Fibroblast of skin of right quadriceps (primary cell): ENCODE data around the gene UBE2H.
"Not testable (repeated sequence)": the region's sequence is repeated elsewhere in the genome, so short reads cannot be mapped to it uniquely, and the experiment has no call there.

Experiments
- DNase-seq: peaks from one replicate; pipeline ENCODE4 v3.0.0-alpha.2; 2013

The UBE2H gene

DNA sequence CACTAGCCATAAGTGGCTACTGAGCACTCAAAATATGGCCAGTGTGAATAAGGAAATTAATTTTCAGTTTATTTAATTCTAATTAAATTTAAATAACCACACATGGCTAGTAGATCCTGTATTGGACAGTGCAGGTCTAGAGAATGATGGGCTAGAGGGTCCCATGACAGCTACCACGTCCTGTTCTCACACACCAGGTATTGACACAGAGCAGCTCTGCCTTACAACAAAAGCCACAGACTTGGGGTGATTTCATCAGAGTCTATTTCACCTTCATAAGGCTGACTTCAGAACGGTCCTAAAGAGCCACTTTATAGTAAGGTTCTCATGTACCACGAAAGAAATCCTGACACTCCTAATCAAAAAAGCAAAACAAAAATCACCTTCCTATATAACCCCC, 111.3 kb downstream of the UBE2H start:
- DNase-seq = no peak

DNA sequence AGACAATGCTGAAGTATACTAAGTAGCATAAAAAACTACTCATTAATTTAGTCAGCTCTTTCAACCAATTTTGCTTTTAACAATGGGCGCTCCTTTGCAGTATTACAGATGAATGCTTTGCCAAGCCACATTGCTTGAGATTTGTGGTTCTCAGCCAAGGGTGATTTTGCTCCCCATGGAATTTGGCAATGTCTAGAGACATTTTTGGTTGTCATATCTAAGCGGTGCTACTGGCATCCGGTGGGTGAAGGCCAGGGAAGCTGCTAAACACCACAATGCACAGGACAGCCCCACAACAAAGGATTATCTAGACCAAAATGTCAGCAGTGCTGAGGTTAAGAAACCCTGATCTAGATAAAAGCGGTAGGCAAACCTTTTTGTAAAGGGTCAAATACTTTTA, 112.0 kb downstream of the UBE2H start:
- no peak for DNase-seq

DNA sequence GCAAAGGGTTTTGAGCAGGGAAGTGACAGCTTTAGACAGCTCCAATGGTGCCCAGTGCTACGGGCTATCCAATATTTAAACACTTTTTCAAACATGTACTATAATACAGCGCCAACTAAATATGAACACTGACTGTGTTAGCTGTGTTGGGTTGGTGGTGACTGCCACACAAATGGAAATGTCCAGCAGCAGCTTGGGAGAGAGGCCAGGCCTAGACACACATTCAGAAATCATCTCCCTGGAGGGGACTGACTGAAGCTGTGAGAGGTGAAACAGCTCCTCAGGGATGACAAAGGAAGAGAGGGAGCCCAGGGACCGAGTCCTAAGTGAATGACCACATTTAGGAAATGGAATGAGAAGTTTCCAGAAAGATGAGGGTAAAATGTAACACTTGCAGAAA, 115.8 kb downstream of the UBE2H start:
- no peak for DNase-seq

DNA sequence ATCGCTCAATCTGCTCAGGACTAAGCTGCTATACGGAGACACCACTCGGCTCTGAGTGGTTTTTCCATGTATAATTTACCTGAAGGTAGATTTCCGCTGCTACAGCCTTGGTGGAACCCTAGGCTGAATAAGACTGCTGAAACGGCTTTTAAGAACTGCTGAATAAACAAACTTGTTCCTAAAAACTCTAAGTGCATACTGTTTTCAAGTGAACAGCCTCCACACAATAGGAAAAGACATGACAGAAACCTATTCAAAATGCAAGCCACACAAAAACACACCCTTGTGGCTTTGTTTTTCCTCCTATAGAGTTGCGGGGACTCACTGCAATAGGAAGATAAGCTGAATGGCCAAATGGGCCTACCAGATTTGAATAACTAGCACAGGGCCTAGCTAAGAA, 117.2 kb downstream of the UBE2H start:
- DNase-seq = no peak

DNA sequence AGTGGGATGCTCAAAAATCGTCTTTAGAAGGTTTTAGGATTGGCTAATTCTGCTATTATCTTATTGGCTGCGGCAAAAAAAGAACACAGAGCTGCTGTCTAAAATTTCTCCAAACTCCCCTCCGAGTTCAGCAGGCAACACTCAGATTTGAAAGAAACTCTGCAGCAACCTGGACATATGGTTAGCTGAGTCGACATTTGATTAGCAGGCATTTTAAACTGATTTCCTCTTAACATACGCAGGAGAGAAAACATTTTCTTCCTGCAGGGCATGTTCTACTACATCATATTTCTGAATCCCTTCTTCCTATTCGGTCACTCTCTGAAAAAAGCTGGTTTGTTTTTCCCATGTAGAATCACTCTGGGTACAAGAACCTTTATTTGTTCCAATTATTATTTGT, 119.4 kb downstream of the UBE2H start:
- DNase-seq = not testable (repeated sequence)

DNA sequence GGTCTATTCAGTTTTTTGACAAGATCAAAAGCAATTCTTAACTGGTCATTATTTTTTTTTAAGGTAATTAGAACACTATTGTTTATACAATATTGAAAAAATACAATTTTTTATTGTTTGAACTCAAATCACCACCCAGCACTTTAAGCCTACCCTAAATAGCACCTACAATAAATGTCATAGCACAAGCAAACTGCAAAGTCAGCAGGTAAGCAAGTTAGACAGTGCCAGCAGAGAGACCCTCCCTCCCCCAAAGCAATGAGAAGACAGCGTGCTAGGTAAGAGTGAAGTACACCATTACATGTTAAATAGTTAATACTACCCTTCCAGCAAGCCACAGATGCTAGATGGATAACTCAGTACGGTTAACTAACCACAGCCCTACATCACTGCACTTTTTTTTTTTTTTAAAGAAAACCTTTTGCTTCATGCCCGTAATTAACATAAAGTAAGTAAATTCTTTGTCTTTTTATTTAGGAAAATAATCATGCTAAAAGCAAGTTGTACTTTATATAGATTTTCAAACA, 120.0 kb downstream of the UBE2H start:
- no peak for DNase-seq

DNA sequence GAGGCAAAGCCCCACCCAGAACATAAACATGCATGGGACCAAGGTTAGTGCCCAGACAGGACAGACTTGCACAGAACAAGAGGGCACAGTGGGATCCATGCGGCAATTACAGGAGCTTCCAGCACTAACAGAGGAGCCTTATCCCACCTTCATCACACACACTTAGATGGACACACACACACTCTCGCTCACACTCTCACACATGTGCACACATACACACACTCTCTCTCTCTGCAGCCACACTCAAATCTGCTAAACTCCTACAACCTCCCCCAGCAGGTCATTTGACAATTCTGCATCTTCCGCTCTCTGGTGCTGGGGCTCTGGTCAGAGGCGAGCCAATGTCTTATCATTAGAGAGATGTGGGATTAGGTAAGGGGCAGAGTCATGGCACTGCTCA, 120.5 kb downstream of the UBE2H start:
- no peak for DNase-seq

DNA sequence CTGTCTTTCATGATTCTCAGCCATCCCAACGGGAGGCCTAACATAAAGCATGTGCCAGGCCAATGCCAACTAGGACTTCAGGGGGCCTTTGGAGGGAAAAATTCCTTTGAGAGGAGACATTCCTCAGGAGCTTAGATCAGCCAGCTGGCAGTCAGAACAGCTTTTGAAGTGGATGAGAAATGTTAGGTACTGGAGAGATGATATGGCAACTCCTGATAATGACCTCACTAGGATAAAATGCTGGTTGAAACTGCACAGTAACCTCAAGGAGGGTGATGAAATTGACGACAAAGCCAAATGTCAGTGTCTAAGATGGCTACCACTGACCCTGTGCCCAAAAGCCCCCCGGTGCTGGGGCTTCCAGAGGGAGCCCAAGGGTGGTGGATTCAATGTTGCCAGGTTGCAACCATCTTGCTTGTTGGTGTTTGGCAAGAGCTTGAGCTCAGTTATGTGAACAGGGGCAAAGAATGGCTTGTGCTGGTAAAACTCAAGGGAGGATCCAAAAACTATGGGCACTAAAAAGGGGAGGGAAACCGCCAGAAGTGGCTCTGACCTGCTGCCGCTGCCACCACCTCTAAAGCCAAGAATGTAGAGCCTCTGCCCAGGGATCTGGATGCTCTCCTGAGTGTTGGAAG, 121.2 kb downstream of the UBE2H start:
- DNase-seq = peak; percentile 93

DNA sequence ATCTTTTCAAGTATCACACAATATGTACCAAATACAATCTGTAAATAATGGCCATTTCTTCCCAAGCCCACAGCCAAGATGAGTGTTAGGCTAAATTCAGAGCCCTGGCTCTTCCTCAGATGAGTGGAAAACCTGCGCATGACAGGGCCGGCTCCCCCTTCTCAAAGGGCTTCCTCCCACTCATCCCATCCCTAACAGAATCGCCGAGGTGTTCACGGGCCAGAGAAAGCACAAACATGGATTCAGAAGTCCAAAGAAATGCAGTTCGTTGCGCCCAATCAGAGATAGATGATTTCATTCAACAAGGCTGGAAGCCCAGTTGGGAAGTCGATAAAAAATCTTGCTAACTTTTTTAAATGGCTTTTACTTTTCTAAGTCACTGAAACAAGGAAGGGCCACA, 121.8 kb downstream of the UBE2H start:
- DNase-seq = no peak

DNA sequence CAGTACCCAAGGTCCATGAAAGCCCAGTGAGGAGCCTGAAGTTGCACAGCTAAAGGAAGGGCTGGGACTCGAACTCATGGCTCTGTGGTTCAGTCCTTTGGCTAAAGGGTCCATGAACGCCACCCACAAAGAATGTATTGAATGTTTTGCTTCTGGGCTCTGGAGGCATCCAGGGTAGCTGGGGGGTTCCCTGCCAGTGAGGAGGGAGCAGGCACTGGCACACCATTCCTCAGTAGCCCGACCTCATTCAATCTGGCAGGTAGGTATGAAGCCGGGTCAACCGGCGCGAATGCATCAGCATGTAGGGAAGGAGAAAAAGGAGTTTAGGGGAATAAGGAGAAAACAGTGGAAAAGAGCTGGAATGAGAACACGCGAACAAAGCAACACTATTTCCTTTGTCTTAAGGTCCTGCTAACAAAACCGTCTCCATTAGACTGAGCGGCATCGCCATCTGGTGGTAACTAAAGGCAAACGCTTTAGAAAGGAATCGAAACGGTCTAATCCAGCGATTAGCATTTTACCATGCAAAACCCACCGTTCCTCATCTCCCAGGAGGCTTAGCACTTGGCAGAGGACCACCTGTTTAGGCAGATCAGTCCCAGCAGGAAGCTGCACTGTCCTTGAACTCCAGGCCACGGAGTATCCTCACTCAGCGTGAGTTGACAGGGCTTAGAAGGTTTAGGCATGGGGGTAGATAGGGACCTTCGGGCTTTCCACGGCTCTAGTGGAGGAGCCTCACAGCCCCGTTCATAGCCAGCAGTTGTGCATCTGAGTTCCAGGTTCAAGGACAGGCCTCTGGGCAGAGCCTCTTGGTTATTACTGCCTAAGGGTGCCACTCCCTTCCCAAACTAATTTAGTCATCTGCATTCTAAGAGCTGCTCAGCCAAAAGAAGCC, 122.8 kb downstream of the UBE2H start:
- peak; percentile 82 for DNase-seq

DNA sequence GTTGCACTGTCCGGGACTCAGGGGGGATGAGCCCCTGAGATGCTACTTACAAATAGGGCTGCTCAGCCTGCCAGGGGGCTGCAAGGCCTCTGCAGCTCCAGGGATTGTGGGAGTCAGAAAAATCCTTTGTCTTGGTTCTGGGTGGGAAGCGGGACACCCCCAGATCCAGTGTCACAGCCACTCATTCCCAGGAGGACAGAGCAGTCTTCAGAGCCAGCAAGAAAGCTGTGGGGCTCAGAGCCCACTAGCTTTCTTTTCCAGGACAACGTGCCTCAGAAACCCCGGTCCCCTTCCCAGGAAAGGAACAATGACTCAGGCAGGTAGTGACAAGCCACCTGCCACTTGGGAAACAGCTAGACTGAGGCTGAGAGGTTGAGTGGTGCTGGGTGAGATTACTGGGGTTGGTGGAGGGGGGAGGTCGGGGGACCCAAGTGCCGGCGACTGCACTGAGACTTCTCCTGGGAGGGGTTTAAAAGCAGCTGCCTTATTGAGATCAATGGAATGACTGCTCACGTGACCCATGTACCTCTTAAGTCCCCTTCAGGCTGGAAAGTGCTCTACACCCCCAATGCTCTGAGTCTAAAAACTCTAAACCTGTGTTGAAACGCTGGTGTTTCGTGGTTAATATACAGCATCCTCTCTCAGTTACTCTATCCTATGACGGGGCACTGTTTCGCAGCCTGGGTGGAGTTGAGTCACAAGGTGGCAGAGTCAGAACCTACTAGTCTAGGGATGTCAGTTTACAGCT, 123.6 kb downstream of the UBE2H start:
- DNase-seq = no peak

DNA sequence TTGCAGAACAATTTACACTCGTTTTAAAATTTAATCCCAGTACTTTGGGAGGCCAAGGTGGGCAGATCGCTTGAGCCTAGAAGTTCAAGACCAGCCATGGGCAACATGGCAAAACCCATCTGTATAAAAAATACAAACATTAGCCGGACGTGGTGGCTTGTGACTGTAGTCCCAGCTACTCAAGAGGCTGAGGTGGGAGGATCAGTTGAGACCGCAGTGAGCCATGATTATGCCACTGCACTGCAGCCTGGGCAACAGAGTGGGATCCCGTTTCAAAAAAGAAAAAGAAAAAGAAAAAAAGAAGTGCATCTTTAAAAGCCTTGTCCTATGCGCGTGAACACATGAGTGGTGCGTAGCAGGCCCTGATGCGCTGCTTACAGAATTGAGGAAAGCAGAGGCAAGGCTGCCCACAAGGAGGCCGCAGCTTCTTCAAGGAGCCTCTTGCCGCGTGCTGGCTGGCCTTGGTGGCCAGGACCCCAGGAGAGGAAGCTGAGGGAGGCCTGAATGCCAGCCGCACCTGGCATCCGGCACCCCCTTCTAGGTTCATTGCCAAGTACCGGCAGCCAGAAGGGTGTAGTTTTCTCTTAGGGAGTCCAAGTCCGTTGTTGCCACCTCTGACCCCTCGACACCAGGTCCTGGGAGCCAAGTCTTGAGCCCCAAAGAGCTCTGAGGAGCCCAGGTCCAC, 124.5 kb downstream of the UBE2H start:
- no peak for DNase-seq

DNA sequence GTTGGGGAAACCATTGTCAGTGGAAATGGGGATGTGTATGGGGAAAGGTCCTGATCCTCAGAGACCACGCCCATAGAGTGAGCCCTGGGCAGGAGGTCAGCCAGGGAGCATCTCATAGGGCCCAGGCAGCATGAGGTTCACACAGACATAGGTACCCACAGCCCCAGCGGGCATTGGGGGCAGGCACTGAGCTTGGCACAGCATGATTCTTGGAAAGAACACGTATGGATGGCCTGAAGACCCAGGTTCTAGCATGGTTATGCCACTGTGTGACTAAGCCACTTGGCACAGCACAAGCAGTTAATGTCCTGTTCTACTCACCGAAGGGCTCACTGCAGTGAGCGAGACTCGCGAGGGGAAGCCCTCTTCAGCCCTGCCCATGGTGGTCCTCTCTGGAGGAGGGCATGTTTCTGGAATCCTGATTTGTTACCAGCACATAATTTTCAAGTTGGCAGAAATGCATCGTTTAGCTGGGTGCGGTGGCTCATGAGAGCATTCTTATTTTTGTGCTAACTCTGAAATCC, 125.2 kb downstream of the UBE2H start:
- no peak for DNase-seq

DNA sequence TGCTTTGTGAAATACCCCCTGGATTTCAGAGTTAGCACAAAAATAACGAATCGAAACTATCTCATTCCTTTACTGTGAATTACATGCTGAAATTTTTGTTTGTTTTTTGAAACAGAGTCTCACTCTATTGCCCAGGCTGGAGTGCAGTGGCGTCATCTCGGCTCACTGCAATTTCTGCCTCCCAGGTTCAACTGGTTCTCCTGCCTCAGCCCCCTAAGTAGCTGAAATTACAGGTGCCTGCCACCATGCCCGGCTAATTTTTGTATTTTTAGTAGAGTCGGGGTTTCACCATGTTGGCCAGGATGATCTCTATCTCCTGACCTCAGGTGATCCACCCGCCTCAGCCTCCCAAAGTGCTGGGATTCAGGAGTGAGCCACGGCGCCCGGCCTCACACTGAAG, 125.9 kb downstream of the UBE2H start:
- DNase-seq = not testable (repeated sequence)

DNA sequence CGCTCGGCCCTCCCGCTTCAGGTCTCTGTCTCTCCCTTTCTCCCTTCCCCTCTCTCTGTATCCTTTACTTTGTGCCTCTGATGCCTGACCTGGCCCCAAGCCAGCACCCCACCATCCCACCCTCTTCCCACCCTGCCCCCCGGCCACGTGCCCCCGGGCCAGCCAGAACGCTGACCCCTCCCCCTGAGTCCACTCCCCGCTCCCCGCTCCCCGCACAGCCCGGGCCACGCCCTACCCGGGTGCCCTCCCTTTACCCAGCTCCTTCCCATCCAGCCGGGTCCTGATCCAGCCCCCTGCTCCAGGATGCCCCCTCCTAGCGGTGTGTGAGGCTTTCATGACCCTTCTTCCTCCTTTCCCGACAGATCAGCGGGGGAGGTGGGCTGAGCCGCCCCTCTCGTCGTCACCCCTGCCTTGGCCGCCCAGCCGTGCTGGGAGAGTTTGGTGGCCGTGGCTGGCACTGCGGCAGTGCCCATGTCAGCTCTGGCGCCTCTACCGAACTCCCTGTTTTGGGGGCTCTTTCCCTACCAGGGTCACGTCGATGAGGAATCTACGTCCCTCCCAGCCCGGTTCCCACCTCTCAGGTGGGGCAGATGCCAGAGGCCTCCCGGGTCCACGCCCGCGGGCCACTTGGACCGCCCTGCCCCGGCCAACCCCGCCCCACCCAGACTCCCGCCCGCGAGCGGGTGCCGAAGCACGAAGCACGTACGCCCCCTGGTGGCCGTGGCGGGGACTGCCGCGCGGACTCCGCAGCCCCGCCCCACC, 127.4 kb downstream of the UBE2H start:
- peak; percentile 62 for DNase-seq

DNA sequence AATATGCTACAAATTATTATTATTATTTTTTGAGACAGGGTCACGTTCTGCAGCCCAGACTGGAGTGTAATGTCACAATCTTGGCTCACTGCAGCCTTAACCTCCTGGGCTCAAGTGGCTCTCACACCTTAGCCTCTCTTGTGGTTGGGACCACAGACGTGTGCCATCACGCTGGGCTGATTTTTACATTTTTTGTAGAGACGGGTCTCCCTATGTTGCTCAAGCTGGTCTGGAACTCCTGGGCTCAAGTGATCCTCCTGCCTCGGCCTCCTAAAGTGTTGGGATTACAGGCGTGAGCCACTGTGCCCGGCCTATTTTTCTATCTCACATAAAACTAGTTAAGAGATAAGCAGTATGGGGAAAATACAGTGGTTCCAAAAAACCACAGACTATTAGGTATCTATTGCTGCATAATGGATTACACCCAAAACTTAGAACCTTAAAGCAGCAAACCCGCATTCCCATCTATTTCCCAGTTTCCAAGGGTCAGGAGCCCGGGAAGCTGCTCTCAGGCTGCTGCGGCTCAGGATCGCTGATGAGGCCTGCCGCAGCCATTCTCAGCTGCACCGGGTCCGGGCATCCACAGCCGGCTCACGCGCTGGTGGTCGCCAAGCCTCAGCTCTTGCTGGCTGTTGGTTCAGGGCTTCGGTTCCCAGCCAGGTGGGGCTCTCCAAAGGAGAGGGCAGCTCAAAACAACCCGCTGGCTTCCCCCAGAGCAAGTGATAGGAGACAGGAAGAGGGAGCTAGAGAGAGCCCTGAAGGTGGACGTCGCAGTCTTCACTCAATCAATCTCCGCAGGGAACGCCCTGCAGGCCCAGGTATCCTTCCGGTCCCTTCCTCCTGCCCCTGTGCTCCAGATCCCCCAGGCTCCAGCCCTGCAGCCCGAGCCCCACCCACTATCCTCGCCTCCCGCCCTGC, 128.2 kb downstream of the UBE2H start:
- peak; percentile 35 for DNase-seq

DNA sequence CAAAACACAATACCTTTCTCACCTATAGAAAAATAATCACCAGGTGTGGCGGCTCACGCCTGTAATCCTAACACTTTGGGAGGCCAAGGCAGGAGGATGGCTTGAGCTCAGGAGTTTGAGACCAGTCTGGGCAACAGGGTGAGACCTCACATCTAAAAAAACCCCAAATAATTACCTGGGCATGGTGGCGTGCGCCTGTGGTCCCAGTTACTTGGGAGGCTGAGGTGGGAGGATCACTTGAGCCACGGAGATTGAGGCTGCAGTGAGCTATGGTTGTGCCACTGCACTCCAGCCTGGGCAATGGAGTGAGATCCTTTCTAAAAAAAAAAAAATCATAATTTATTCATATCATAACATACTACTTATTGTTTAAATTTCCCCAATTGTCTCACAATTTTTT, 129.6 kb downstream of the UBE2H start:
- DNase-seq = not testable (repeated sequence)

DNA sequence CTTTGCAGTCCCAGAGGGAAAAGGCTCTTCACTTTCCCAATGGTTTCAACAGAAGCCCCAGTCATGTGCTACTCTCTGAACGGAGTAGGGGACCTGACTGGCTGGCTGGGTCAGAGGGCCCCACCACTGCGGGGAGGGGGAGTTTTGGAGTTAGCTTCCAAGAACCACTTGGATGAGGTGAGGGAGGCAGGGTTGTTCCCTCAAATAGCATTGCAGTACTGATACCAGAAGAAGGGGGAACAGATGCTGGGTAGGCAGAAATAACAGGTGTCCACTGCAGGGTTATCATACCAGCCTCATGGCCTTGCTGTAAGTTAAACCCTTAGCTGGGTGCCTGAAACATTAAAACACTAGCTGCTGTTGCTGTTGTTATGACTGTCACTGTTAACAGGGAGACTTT, 131.3 kb downstream of the UBE2H start:
- no peak for DNase-seq

DNA sequence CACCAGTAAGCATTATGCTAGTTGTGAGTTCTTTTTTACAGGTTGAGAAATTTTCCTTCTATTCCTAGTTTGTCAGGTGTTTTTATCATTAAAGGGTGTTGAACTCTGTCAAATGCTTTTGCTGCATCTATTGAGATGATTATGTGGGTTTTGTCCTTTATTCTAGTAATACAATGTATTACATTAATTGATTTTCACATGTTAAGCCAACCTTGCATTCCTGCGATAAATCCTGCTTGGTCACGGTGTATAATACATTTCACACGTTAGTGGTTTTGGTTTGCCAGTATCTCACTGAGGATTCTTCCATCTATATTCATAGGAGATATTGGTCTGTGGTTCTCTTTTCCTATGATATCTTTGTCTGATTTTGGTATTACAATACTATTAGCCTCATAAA, 136.0 kb downstream of the UBE2H start:
- no peak for DNase-seq

DNA sequence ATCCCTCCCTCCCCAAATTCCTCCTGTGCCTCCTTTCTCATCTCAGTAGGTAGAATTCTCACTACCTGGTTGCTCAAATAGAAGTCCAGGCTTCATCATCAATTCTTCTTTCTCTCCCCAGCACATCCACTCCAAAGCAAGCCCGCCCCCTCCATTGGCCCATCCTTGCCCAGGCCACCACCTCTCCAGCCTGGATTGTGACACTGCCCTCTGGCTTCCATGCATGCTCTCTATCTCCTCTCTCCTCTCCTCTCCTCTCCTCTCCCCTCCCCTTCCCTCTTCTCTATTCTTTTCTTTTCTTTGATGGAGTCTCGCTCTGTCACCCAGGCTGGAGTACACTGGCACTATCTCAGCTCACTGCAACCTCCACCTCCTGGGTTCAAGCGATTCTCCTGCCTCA, 144.9 kb downstream of the UBE2H start:
- DNase-seq = no peak
